ENCODE measurements around the gene TENM3. TPM values are rescaled to one million over a fixed set of nuclear protein-coding genes. Genes with fewer than 3 reads are reported as not detected.

TENM3 gene
- total RNA-seq, 4 donors from 2014 or later, result 5.9 to 61.5 (median 24.6) TPM

GRCh38 chr4:182688081-182688480 lies 444.9 kb downstream of the TENM3 start:
- Histone ChIP-seq H3K27me3 (no peaks in the 10 kb centered on the region), H3K36me3 (no peaks in the 10 kb centered on the region), H3K9me3 (no peaks in the 10 kb centered on the region), H3K4me3 (no peak overlapping the region), H3K4me1 (no peaks in the 10 kb centered on the region), H3K27ac (no peak overlapping the region)
- TF ChIP-seq CTCF (IDR thresholded peaks at IDR 0.05), result no peak
- TF ChIP-seq POLR2A (IDR thresholded peaks at IDR 0.05), result no peak
- no peak for DNase-seq
- intact Hi-C loops (cut with DNase I; ENCODE audit: low total_unique reads), result no loop called here

GRCh38 chr4:182694551-182694950 lies 451.3 kb downstream of the TENM3 start:
- no peaks in the 10 kb centered on the region for H3K9me3 ChIP-seq
- intact Hi-C loops (cut with DNase I; ENCODE audit: low total_unique reads), result no loop called here
- TF ChIP-seq POLR2A (IDR thresholded peaks at IDR 0.05) (no peak), CTCF (IDR thresholded peaks at IDR 0.05) (no peak)

GRCh38 chr4:182695009-182695408 lies 451.8 kb downstream of the TENM3 start:
- Histone ChIP-seq H3K36me3 (no peaks in the 10 kb centered on the region), H3K4me1 (no peaks in the 10 kb centered on the region), H3K9me3 (no peaks in the 10 kb centered on the region), H3K27ac (no peak overlapping the region), H3K4me3 (no peak overlapping the region), H3K27me3 (no peaks in the 10 kb centered on the region)
- intact Hi-C loops (cut with DNase I; ENCODE audit: low total_unique reads), result no loop called here
- no peak for DNase-seq
- TF ChIP-seq POLR2A (IDR thresholded peaks at IDR 0.05) (no peak), CTCF (IDR thresholded peaks at IDR 0.05) (no peak)

More at GRCh38 chr4:182694551-182694950, 451.3 kb downstream of the TENM3 start:
- Histone ChIP-seq H3K4me3 (no peak overlapping the region), H3K36me3 (no peaks in the 10 kb centered on the region), H3K27me3 (no peaks in the 10 kb centered on the region), H3K27ac (no peak overlapping the region), H3K4me1 (no peaks in the 10 kb centered on the region)
- DNase-seq, result no peak

GRCh38 chr4:182695842-182696241 lies 452.6 kb downstream of the TENM3 start:
- H3K27me3 ChIP-seq, result no peaks in the 10 kb centered on the region
- no peaks in the 10 kb centered on the region for H3K36me3 ChIP-seq
- DNase-seq, result no peak
- H3K27ac ChIP-seq, result no peak overlapping the region
- H3K4me1 ChIP-seq, result no peaks in the 10 kb centered on the region
- intact Hi-C loops (cut with DNase I; ENCODE audit: low total_unique reads), result no loop called here
- TF ChIP-seq POLR2A (IDR thresholded peaks at IDR 0.05) (no peak), CTCF (IDR thresholded peaks at IDR 0.05) (no peak)
- H3K9me3 ChIP-seq, result no peaks in the 10 kb centered on the region
- no peak overlapping the region for H3K4me3 ChIP-seq

- no peak for TF ChIP-seq POLR2A (IDR thresholded peaks at IDR 0.05)
- no peak for TF ChIP-seq CTCF (IDR thresholded peaks at IDR 0.05)
- Histone ChIP-seq H3K27ac (no peak overlapping the region), H3K36me3 (no peaks in the 10 kb centered on the region), H3K4me3 (no peak overlapping the region), H3K27me3 (no peaks in the 10 kb centered on the region), H3K9me3 (no peaks in the 10 kb centered on the region), H3K4me1 (no peaks in the 10 kb centered on the region)
- DNase-seq, result no peak
- intact Hi-C loops (cut with DNase I; ENCODE audit: low total_unique reads), result no loop called here
Measured at GRCh38 chr4:182697094-182697493, 453.9 kb downstream of the TENM3 start.

Data from uterus (tissue), 4 donors.